Liver (tissue), 3 donors: ENCODE results near the gene C2CD4D.

Experiments
- ATF3 ChIP-seq: IDR thresholded peaks from 2 replicates; pipeline ENCODE4 v1.6.1; 2016; ENCODE audit warnings: antibody characterized with exemption
- RXRA ChIP-seq, 2 donors: IDR thresholded peaks; 2 replicates each; pipeline ENCODE4 v1.6.1; 2017 to 2018; ENCODE audit warnings: antibody characterized with exemption in 2 of 2, mild to moderate bottlenecking in 1 of 2
- TAF1 ChIP-seq: conservative IDR thresholded peaks from 2 replicates; pipeline ENCODE4 v1.6.1; 2016; ENCODE audit warnings: antibody characterized with exemption, mild to moderate bottlenecking
- YY1 ChIP-seq: IDR thresholded peaks from 2 replicates; pipeline ENCODE4 v1.6.1; 2016; ENCODE audit warnings: antibody characterized with exemption, mild to moderate bottlenecking
- TF ChIP-seq, protein P1 (sequence below): fragments of 150-350 bp; IDR thresholded peaks from 2 replicates; pipeline ENCODE4 v1.5.1; 2017; ENCODE audit warnings: improper control_type of control experiment, low read depth, low read length; ENCODE audit not compliant: missing input control
- TF ChIP-seq, protein P2 (sequence below): IDR thresholded peaks from 2 replicates; pipeline ENCODE4 v1.6.1; 2016; ENCODE audit warnings: antibody characterized with exemption, mild to moderate bottlenecking
- TF ChIP-seq, protein P3 (sequence below): IDR thresholded peaks from 2 replicates; pipeline ENCODE4 v1.6.1; 2016; ENCODE audit warnings: antibody characterized with exemption
- donor health status: healthy.
- donor health status: healthy.

GRCh38 chr1:151816548-151817352 is 22.9 kb downstream of the C2CD4D start:
- TF ChIP-seq, protein P1, sequence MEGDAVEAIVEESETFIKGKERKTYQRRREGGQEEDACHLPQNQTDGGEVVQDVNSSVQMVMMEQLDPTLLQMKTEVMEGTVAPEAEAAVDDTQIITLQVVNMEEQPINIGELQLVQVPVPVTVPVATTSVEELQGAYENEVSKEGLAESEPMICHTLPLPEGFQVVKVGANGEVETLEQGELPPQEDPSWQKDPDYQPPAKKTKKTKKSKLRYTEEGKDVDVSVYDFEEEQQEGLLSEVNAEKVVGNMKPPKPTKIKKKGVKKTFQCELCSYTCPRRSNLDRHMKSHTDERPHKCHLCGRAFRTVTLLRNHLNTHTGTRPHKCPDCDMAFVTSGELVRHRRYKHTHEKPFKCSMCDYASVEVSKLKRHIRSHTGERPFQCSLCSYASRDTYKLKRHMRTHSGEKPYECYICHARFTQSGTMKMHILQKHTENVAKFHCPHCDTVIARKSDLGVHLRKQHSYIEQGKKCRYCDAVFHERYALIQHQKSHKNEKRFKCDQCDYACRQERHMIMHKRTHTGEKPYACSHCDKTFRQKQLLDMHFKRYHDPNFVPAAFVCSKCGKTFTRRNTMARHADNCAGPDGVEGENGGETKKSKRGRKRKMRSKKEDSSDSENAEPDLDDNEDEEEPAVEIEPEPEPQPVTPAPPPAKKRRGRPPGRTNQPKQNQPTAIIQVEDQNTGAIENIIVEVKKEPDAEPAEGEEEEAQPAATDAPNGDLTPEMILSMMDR: no peak
- TF ChIP-seq, protein P2, sequence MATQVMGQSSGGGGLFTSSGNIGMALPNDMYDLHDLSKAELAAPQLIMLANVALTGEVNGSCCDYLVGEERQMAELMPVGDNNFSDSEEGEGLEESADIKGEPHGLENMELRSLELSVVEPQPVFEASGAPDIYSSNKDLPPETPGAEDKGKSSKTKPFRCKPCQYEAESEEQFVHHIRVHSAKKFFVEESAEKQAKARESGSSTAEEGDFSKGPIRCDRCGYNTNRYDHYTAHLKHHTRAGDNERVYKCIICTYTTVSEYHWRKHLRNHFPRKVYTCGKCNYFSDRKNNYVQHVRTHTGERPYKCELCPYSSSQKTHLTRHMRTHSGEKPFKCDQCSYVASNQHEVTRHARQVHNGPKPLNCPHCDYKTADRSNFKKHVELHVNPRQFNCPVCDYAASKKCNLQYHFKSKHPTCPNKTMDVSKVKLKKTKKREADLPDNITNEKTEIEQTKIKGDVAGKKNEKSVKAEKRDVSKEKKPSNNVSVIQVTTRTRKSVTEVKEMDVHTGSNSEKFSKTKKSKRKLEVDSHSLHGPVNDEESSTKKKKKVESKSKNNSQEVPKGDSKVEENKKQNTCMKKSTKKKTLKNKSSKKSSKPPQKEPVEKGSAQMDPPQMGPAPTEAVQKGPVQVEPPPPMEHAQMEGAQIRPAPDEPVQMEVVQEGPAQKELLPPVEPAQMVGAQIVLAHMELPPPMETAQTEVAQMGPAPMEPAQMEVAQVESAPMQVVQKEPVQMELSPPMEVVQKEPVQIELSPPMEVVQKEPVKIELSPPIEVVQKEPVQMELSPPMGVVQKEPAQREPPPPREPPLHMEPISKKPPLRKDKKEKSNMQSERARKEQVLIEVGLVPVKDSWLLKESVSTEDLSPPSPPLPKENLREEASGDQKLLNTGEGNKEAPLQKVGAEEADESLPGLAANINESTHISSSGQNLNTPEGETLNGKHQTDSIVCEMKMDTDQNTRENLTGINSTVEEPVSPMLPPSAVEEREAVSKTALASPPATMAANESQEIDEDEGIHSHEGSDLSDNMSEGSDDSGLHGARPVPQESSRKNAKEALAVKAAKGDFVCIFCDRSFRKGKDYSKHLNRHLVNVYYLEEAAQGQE: no peak
- TF ChIP-seq ATF3 (no peak), TAF1 (no peak), RXRA (IDR thresholded peaks at IDR 0.05) (no peak), YY1 (no peak)
- TF ChIP-seq, protein P3, sequence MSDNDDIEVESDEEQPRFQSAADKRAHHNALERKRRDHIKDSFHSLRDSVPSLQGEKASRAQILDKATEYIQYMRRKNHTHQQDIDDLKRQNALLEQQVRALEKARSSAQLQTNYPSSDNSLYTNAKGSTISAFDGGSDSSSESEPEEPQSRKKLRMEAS: no peak
